HepG2 (cell line): ENCODE measurements around the gene OTOP3. TPM values are rescaled to one million over a fixed set of nuclear protein-coding genes. Genes with fewer than 3 reads are reported as not detected.

Experiments
- ATAC-seq: fragments of 200-7000 bp; cut with Tn5 transposase; 3 replicates; pipeline ENCODE4 v1.9.1; 2020; ENCODE audit warnings: mild to moderate bottlenecking, moderate library complexity
- BruUV-seq: library from RNA; stranded (reverse); fragments of 400-500 nt; replicated peaks from 2 replicates; lab custom pipeline; 2021; lab: Mats Ljungman, UMichigan
- CTCF ChIA-PET: fragments of 300-600 bp; formaldehyde crosslinking; extraction: SDS; loops from one replicate; lab custom pipeline; 2021; ENCODE audit warnings: low total read pairs, inconsistent platforms, low intra/inter-chr PET ratio; lab: Yijun Ruan, JAX
- POLR2A ChIA-PET: fragments of 350-600 bp; sonication (Branson Sonifier 250); formaldehyde crosslinking; loops from one replicate; lab custom pipeline; 2020; ENCODE audit warnings: antibody characterized with exemption, inconsistent platforms; lab: Yijun Ruan, JAX
- DNase-seq: peaks from one replicate; pipeline ENCODE4 v3.0.0-alpha.2; 2015; ENCODE audit warnings: low spot score
- FAIRE-seq: peaks from 3 replicates; lab custom pipeline; 2011; peaks lifted over from hg19 to GRCh38; lab: Jason Lieb, UNC
- H2AFZ ChIP-seq: one replicate; pipeline ENCODE4 v1.6.1; 2011; ENCODE audit warnings: low read length, inconsistent platforms
- H3K27ac ChIP-seq: fragments of 300-600 bp; 3 replicates; pipeline ENCODE4 v1.8.0; 2011; ENCODE audit warnings: mixed run types, mild to moderate bottlenecking, mixed read lengths, low read length, inconsistent platforms; ENCODE audit not compliant: insufficient read depth; ENCODE audit errors: extremely low read length
- H3K27me3 ChIP-seq, 2 experiments: fragments of 200-600 bp in 1 of 2; 2 replicates in 1 of 2; 3 replicates in 1 of 2; pipeline versions ENCODE4 v1.6.0 to v1.8.0; 2011; ENCODE audit warnings: low read length in 2 of 2, mild to moderate bottlenecking in 2 of 2, moderate library complexity in 2 of 2, inconsistent platforms in 1 of 2; ENCODE audit not compliant: insufficient read depth in 2 of 2, control insufficient read depth in 1 of 2
- H3K36me3 ChIP-seq, 2 experiments: fragments of 200-600 bp in 1 of 2; replicated peaks in 1 of 2; 2 replicates in 1 of 2; 3 replicates in 1 of 2; pipeline versions ENCODE4 v1.5.1 to v1.8.0; 2011; ENCODE audit warnings: low read length in 2 of 2, inconsistent platforms in 1 of 2; ENCODE audit not compliant: insufficient read depth in 2 of 2, control insufficient read depth in 1 of 2
- H3K4me1 ChIP-seq: 2 replicates; pipeline ENCODE4 v1.5.1; 2012; ENCODE audit warnings: low read length, inconsistent platforms; ENCODE audit not compliant: insufficient read depth
- H3K4me2 ChIP-seq: 2 replicates; pipeline ENCODE4 v1.6.0; 2011; ENCODE audit warnings: low read depth, low read length, inconsistent platforms
- H3K4me3 ChIP-seq, 3 experiments: fragments of 200-600 bp in 1 of 3; sonication (generic), shearing (Covaris generic) in 1 of 3; replicated peaks in 1 of 3; 2 replicates each; pipeline ENCODE4 v1.5.1; 2011 to 2016; ENCODE audit warnings: low read length in 3 of 3, inconsistent platforms in 2 of 3, low read depth in 2 of 3, mild to moderate bottlenecking in 2 of 3, control low read depth in 1 of 3, mixed read lengths in 1 of 3; ENCODE audit not compliant: insufficient read depth in 1 of 3
- H3K79me2 ChIP-seq: one replicate; pipeline ENCODE4 v1.6.1; 2011; ENCODE audit warnings: low read length, inconsistent platforms; ENCODE audit not compliant: insufficient read depth
- H3K9ac ChIP-seq: 2 replicates; pipeline ENCODE4 v1.6.0; 2011; ENCODE audit warnings: mild to moderate bottlenecking, low read depth, low read length, inconsistent platforms; ENCODE audit not compliant: insufficient read depth
- H3K9me3 ChIP-seq: 2 replicates; pipeline ENCODE4 v1.5.1; 2012; ENCODE audit warnings: mild to moderate bottlenecking, low read length
- H4K20me1 ChIP-seq: 2 replicates; pipeline ENCODE4 v1.6.0; 2011; ENCODE audit warnings: inconsistent platforms, mild to moderate bottlenecking, low read length, moderate library complexity; ENCODE audit not compliant: insufficient read depth
- ATF7-NPFF ChIP-seq: sonication (generic); formaldehyde crosslinking; IDR thresholded peaks from 2 replicates; pipeline ENCODE4 v1.8.1; 2023; ENCODE audit warnings: mild to moderate bottlenecking, low read depth, missing genetic modification reagents, moderate library complexity
- ATM ChIP-seq: fragments of 450-650 bp; IDR thresholded peaks from 2 replicates; pipeline ENCODE4 v1.7.1; 2017; ENCODE audit warnings: mild to moderate bottlenecking, borderline replicate concordance
- ETV6 ChIP-seq: sonication (generic); formaldehyde crosslinking; conservative IDR thresholded peaks from 2 replicates; pipeline ENCODE4 v1.4.0; 2020; ENCODE audit warnings: missing genetic modification reagents
- EZH2 ChIP-seq: conservative IDR thresholded peaks from 2 replicates; pipeline ENCODE4 v1.6.1; 2012; ENCODE audit warnings: mild to moderate bottlenecking, low read depth, low read length, moderate library complexity
- FOXA3 ChIP-seq: IDR thresholded peaks from 2 replicates; pipeline ENCODE4 v1.6.1; 2016; ENCODE audit warnings: missing genetic modification reagents, missing compliant biosample characterization
- GLI4 ChIP-seq: sonication (generic); formaldehyde crosslinking; IDR thresholded peaks from 2 replicates; pipeline ENCODE4 v1.5.1; 2020; ENCODE audit warnings: missing genetic modification reagents, mild to moderate bottlenecking, moderate library complexity, borderline replicate concordance
- HOXD1 ChIP-seq: sonication (generic); formaldehyde crosslinking; IDR thresholded peaks from 2 replicates; pipeline ENCODE4 v1.5.0; 2020; ENCODE audit warnings: missing genetic modification reagents
- KLF9 ChIP-seq: IDR thresholded peaks from 2 replicates; pipeline ENCODE4 v1.6.1; 2016; ENCODE audit warnings: low read depth
- MXD4 ChIP-seq: IDR thresholded peaks from 2 replicates; pipeline ENCODE4 v1.6.1; 2016; ENCODE audit warnings: mild to moderate bottlenecking, missing biosample characterization, missing genetic modification reagents
- PCBP1 ChIP-seq: fragments of 200-400 bp; formaldehyde crosslinking; IDR thresholded peaks from 2 replicates; pipeline ENCODE4 v1.6.1; 2017; ENCODE audit warnings: mild to moderate bottlenecking, low read depth, low read length, borderline replicate concordance
- RBFOX2 ChIP-seq: fragments of 200-400 bp; formaldehyde crosslinking; IDR thresholded peaks from 2 replicates; pipeline ENCODE4 v1.6.1; 2017; ENCODE audit warnings: low read depth, mild to moderate bottlenecking, low read length
- SIX1 ChIP-seq: sonication (generic); formaldehyde crosslinking; IDR thresholded peaks from 2 replicates; pipeline ENCODE4 v1.4.0; 2020; ENCODE audit warnings: missing genetic modification reagents, borderline replicate concordance
- SRSF1 ChIP-seq: fragments of 200-400 bp; formaldehyde crosslinking; optimal IDR thresholded peaks from 2 replicates; pipeline ENCODE3; 2017; ENCODE audit warnings: mild to moderate bottlenecking, low read depth, low read length, moderate library complexity
- ZMAT3 ChIP-seq: sonication (generic); formaldehyde crosslinking; conservative IDR thresholded peaks from 2 replicates; pipeline ENCODE4 v1.7.0; 2021; ENCODE audit warnings: missing genetic modification reagents
- ZNF354B ChIP-seq: sonication (generic); formaldehyde crosslinking; IDR thresholded peaks from 2 replicates; pipeline ENCODE4 v1.8.0; 2022; ENCODE audit warnings: mild to moderate bottlenecking, missing genetic modification reagents
- ZNF431 ChIP-seq: sonication (generic); formaldehyde crosslinking; IDR thresholded peaks from 2 replicates; pipeline ENCODE4 v1.9.0; 2022; ENCODE audit warnings: missing genetic modification reagents, low read depth, mild to moderate bottlenecking, borderline replicate concordance
- ZNF562 ChIP-seq: sonication (generic); formaldehyde crosslinking; IDR thresholded peaks from 2 replicates; pipeline ENCODE4 v1.8.0; 2022; ENCODE audit warnings: missing genetic modification reagents, borderline replicate concordance
- ZNF564 ChIP-seq: sonication (generic); formaldehyde crosslinking; IDR thresholded peaks from 2 replicates; pipeline ENCODE4 v1.8.1; 2023; ENCODE audit warnings: mild to moderate bottlenecking, missing genetic modification reagents
- WGBS: methylation state at CpG from one replicate; pipeline ENCODE4 v1.1.6; 2017; ENCODE audit warnings: low lambda C conversion rate; 5-methylcytosine and 5-hydroxymethylcytosine counted together
- in situ Hi-C: cut with HindIII; loops from 2 replicates; pipeline ENCODE4 v1.10.0; 2017; ENCODE audit warnings: low pct_unique_long_range_greater_than_20kb; ENCODE audit not compliant: extremely low pct_ligation_motif_present
- intact Hi-C: fragments of 100-400 bp; cut with micrococcal nuclease; formaldehyde crosslinking; loops from one replicate; pipeline ENCODE4 v1.10.0; 2022; ENCODE audit not compliant: unreplicated experiment
- polyA plus RNA-seq, 8 experiments: library from polyadenylated mRNA; depleted of rRNA in 3 of 8; stranded (reverse) in 7 of 8; unstranded in 1 of 8; fragments of >200 nt; fragmentation: Illumina TruSeq in 4 of 8; extraction: Trizol in 4 of 8; gene quantifications; 2 replicates each; pipeline versions ENCODE4 v1.2.1 to v1.2.3, GENCODE V29; 2011 to 2016; ENCODE audit warnings: low read depth in 4 of 8, missing spikeins in 1 of 8, mixed read lengths in 1 of 8; ENCODE audit not compliant: insufficient read depth in 1 of 8
- total RNA-seq, 5 experiments: library from RNA; depleted of rRNA; stranded (reverse); fragments of >200 nt; fragmentation: Illumina TruSeq; extraction: Trizol; gene quantifications; 2 replicates each; pipeline ENCODE4 v1.2.3, GENCODE V29; 2016; ENCODE audit warnings: low read depth in 1 of 5
- TF ChIP-seq, protein P1 (sequence below): sonication (generic); formaldehyde crosslinking; IDR thresholded peaks from 2 replicates; pipeline ENCODE4 v1.4.0; 2020; ENCODE audit warnings: missing genetic modification reagents
- TF ChIP-seq, protein P2 (sequence below): sonication (generic); formaldehyde crosslinking; IDR thresholded peaks from 2 replicates; pipeline ENCODE4 v1.5.0; 2020; ENCODE audit warnings: missing genetic modification reagents, mild to moderate bottlenecking, borderline replicate concordance
- TF ChIP-seq, protein P3 (sequence below): sonication (generic); formaldehyde crosslinking; conservative IDR thresholded peaks from 2 replicates; pipeline ENCODE4 v1.8.0; 2022; ENCODE audit warnings: mild to moderate bottlenecking, moderate library complexity, missing genetic modification reagents

Gene OTOP3
- total and polyA plus RNA-seq, 2 of the 13 experiments (the other 11 are each of a cell fraction or from before 2014, with no cell fraction given): not detected

DNA sequence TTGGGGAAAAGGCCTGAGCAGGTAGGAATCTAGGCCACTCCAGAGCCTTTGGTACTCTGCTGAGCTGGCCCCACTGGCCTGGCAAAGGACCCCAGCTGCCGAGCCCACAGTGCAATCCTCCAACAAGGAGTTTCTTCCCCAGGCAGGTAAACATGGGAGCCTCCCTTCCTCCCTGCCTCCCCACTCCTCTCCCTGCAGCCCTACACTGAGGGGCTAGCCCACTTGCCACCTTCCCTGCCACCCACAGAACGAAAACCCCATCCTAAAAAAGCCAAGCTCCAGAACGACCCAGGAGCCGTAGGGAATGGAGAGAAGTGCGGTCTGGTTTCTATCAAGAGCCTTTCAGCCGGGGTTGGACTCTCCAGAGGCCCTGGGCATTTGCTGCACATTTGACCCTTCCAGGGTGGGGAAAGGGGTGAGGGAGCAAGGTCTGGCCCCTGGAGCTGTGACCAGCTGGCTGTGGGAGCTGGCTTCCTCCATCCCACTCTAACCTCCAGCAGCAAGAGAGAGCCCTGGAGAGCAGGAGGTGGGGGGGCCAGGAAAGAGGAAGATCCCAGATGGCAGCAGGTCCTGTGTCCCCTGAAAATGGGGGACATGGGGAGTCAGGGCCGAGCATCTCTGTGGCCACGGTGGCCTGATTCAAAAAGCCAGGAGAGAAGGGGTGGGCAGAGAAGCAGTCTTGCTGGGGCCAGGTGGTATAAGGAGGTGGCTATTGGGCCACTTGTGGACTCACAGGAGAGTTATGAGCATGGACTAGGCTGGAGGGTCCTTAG is 35.6 kb downstream of the OTOP3 start:
- no peak for DNase-seq
- peak overlapping the region; percentile 20 for H3K9ac ChIP-seq
- H3K36me3 ChIP-seq: no peaks in the 10 kb centered on the region
- no TSS peak for BruUV-seq
- POLR2A ChIA-PET: interaction anchor here (0.7 to 4.7 kb wide), 15 partner anchors 10 to 541 kb away, joined by 3 to 65 read pairs (median 8); partner anchors contain the start of genes ATP5PD, CDR2L, FDXR and KCTD2
- peak overlapping the region; percentile 67 to 83 (median 70) for H3K4me3 ChIP-seq
- peaks cover 5 to 48% of the 10 kb centered on the region in 2 experiments; a peak in 4 of 5 replicates for H3K27me3 ChIP-seq
- CTCF ChIA-PET: no interaction called here
- intact Hi-C loops: no loop called here
- in situ Hi-C loops: no loop called here
- no peak overlapping the region for H3K27ac ChIP-seq
- ATAC-seq: peak; percentile 39
- no peak for FAIRE-seq
- H3K4me1 ChIP-seq: peaks cover 54% of the 10 kb centered on the region
- no peaks in the 10 kb centered on the region for H3K79me2 ChIP-seq
- no peak overlapping the region for H2AFZ ChIP-seq
- H4K20me1 ChIP-seq: no peaks in the 10 kb centered on the region
- H3K9me3 ChIP-seq: no peaks in the 10 kb centered on the region
- peak overlapping the region; percentile 87 for H3K4me2 ChIP-seq
- 10% methylated on average over 8 of the region's 8 CpGs for WGBS
- no peak for TF ChIP-seq HOXD1 (CRISPR knock-in tag)
- TF ChIP-seq ETV6 (CRISPR knock-in tag): no peak
- no peak for TF ChIP-seq KLF9 (CRISPR knock-in tag)
- TF ChIP-seq EZH2: no peak
- 0 out of 2 replicates have a peak, but pooled peaks have one; percentile 28 for TF ChIP-seq GLI4
- TF ChIP-seq, protein P1, sequence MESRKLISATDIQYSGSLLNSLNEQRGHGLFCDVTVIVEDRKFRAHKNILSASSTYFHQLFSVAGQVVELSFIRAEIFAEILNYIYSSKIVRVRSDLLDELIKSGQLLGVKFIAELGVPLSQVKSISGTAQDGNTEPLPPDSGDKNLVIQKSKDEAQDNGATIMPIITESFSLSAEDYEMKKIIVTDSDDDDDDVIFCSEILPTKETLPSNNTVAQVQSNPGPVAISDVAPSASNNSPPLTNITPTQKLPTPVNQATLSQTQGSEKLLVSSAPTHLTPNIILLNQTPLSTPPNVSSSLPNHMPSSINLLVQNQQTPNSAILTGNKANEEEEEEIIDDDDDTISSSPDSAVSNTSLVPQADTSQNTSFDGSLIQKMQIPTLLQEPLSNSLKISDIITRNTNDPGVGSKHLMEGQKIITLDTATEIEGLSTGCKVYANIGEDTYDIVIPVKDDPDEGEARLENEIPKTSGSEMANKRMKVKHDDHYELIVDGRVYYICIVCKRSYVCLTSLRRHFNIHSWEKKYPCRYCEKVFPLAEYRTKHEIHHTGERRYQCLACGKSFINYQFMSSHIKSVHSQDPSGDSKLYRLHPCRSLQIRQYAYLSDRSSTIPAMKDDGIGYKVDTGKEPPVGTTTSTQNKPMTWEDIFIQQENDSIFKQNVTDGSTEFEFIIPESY (CRISPR knock-in tag): no peak
- TF ChIP-seq ATF7-NPFF: 0 out of 2 replicates have a peak, but pooled peaks have one; percentile 20
- TF ChIP-seq ZMAT3 (CRISPR knock-in tag): 0 out of 2 replicates have a peak, but pooled peaks have one; percentile 4
- TF ChIP-seq ATM: no peak
- TF ChIP-seq ZNF562 (CRISPR knock-in tag): no peak
- TF ChIP-seq ZNF431: no peak
- TF ChIP-seq RBFOX2: no peak
- TF ChIP-seq MXD4 (CRISPR knock-in tag): no peak
- TF ChIP-seq ZNF564 (CRISPR knock-in tag): no peak
- no peak for TF ChIP-seq FOXA3
- no peak for TF ChIP-seq PCBP1
- TF ChIP-seq SIX1: no peak
- TF ChIP-seq, protein P2, sequence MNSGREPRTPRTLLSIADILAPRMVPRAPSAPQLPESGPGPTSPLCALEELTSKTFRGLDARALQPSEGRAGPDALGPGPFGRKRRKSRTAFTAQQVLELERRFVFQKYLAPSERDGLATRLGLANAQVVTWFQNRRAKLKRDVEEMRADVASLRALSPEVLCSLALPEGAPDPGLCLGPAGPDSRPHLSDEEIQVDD (CRISPR knock-in tag): no peak
- TF ChIP-seq SRSF1: peak; percentile 80
- TF ChIP-seq, protein P3, sequence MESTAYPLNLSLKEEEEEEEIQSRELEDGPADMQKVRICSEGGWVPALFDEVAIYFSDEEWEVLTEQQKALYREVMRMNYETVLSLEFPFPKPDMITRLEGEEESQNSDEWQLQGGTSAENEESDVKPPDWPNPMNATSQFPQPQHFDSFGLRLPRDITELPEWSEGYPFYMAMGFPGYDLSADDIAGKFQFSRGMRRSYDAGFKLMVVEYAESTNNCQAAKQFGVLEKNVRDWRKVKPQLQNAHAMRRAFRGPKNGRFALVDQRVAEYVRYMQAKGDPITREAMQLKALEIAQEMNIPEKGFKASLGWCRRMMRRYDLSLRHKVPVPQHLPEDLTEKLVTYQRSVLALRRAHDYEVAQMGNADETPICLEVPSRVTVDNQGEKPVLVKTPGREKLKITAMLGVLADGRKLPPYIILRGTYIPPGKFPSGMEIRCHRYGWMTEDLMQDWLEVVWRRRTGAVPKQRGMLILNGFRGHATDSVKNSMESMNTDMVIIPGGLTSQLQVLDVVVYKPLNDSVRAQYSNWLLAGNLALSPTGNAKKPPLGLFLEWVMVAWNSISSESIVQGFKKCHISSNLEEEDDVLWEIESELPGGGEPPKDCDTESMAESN (CRISPR knock-in tag): no peak
- TF ChIP-seq ZNF354B (CRISPR knock-in tag): no peak
